CD1c-positive myeloid dendritic cell (primary cell): Measurements from ENCODE around the gene SMAD2.
A peak's percentile ranks its signal among the peaks of the same experiment; 100 is the strongest.
"Not testable (repeated sequence)": the region's sequence is repeated elsewhere in the genome, so short reads cannot be mapped to it uniquely, and the experiment has no call there.

ENCODE experiments used
- DNase-seq: peaks from one replicate; pipeline ENCODE4 v3.0.0-alpha.2; 2016; ENCODE audit errors: extremely low spot score

Gene SMAD2

DNA sequence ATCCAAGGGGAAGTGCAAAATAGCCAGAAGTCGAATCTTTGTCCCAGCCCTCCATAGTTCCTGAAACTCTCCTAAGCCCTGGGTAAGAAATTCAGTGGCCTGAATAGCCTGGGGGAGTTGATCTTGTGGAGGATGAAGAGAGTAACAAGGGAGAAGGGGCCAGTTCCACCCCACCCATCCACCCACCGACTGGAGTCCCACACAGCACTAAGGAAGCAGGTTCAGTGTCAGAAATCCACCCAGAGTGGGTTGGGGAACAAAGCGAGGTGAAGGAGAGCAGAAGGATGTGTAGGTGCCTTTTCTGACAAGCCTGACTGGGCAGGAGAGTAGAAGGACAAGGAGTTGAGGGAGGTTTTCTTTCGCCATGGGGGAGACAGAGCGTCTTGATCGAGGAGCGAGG is 136.8 kb downstream of the SMAD2 start:
- DNase-seq = no peak

GRCh38 chr18:47791461-47791985 is 138.9 kb downstream of the SMAD2 start:
- DNase-seq = no peak

- DNase-seq = peak; percentile 38
Measured at GRCh38 chr18:47790036-47790435, 140.4 kb downstream of the SMAD2 start.

- peak; percentile 12 for DNase-seq
Measured at GRCh38 chr18:47788621-47789020, 141.8 kb downstream of the SMAD2 start.

DNA sequence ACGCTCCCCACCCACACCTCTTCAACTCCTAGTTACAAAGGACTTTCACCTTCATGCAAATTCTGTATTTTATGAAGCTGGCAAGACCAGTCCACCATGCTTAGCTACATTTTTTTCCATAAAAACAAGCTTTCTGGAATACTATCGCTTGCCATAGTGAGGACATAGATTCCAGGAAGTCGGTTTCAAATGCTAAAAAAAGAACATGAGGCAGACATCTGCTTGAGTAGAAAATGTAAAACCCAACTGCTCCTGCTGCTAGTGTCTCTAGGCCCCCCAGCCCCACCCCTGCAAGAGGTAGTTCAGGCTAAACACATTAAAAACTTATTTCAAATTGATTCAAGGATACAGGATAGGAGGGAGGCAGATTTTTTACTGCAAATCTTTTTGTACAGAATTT is 148.9 kb downstream of the SMAD2 start:
- no peak for DNase-seq

DNA sequence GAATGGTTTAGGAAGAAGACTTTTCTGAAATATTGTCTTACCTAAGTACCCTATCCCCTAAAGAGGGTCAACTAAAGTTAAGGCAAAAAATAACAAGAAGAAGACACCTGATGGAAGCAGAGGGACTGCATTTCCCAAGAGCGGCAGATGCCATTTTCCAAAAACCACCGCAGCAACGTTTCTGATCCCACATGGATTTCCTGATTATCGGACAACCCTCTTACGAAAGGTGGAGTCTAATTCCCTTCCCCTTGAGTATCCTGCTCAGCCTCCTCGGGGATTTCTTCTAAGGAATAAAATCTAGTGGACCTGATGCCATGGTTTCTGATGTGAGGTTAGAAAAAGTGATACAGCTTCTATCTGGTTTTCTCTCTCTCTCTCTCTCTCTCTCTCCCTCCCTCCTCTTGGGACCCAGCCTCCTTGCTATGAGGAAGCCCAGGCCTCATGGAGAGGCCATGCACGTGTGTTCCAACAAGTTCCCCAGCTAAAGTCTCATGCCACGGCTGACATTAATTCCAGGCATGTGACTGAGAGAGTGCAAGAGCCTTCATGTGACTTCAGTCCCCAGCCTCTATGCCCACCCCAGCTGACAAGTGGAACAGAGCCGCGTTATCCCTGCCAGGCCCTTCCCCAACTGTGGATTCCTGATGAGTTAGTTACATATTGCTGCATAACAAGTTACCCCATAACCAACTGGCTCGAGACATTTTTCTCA is 150.3 kb downstream of the SMAD2 start:
- no peak for DNase-seq

- DNase-seq = no peak
Measured at GRCh38 chr18:47779381-47779780, 151.1 kb downstream of the SMAD2 start.

- peak; percentile 8 for DNase-seq
Measured at GRCh38 chr18:47777626-47778025, 152.8 kb downstream of the SMAD2 start.

DNA sequence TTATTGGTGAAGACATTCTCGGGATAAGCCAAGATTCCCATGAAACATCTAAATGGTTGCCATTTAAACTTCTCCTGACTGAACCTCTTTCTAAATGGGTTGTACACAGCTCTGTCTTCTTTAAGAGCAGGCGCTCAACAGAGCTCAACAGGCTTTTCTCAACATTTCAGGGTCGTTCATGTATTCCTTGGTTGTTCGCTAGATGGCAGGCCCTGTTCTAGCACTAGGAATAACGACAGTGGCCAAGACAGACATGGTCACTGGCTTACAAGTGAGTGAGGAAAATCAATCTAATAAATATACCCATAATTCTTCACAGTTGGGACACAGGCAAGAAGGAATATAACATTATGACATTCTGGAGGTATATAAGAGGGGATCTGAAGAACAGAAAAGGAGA is 154.5 kb downstream of the SMAD2 start:
- no peak for DNase-seq

DNA sequence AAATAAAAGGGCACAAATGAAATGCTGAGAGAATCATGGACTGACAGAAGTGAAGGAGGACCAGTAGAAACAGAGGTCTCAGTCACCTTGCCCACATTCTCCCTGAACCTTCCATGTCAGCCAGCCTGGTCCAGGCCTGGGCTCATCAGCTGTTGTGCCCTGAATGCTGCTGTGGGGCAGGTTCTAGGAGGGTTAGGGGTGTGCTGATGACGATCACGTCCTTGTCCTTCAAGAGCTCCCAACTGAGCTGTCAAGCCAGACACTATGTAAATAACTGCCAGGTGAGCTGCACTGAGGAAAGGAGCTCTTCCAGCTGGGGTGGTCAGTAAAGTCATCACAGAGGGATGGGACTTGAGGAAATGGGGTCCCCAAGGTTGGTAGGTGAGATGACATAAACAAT is 156.5 kb downstream of the SMAD2 start:
- no peak for DNase-seq

DNA sequence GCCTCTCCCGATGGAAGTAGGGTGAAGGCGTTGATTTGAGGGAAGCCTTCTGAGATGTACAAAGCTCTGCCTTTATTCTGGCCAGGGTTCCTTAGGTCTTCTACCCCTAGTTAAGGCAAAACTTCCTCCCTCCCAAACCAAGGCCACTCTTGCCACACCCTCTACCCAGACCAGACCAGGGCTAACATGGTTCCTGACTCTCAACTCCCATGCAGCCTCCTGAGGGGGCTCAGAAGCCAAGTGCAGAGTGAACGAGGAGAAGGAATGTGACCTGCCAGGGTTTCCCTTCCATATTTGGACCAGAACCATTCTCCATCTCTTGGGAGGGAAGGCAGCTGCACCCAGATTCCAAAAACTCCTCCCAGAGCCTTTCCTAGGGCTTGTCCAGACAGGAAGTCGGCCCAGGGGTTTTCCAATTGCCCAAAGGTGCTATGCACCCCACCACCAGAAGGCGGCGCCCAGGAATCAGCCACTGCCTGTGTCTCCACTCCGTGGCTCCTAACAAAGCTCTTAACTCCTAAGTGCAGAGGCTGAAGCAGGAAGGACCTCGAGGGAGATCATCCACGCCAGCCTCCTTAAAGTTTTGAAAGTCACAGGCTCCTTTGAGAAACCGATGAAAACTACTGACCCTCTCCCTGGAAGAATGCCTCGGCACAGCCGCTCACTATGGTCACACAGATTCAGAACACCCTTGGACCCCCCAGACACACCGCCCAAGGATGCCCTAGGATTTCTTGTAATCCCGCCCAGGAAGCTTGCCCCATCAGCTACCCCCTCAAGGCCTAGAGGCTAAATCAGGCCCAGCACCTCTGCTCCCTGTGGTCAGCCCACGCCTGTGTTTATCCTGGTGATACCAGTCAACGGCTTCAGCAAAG is 157.8 kb downstream of the SMAD2 start:
- DNase-seq = peak; percentile 64

GRCh38 chr18:47771922-47772321 is 158.5 kb downstream of the SMAD2 start:
- no peak for DNase-seq

GRCh38 chr18:47767699-47768098 is 162.8 kb downstream of the SMAD2 start:
- DNase-seq = no peak

DNA sequence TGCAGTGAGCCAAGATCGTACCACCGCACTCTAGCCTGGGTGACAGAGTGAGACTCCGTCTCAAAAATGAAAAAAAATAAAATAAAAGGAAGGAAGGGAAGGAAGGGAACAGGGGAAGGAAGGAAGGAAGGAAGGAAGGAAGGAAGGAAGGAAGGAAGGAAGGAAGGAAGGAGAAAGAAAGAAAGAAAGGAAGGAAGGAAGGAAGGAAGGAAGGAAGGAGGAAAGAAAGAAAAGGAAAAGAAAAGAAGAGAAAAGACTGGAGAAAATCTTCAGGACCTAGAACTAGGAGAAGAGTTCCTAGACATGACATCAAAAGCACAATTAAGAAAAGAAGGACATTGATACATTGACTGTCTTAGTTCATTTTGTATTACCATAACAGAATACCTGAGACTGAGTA is 163.3 kb downstream of the SMAD2 start:
- not testable (repeated sequence) for DNase-seq
